ENCODE results near the gene JARID2. TPM values are rescaled to one million over a fixed set of nuclear protein-coding genes. Genes with fewer than 3 reads are reported as not detected.
A peak's percentile ranks its signal among the peaks of the same experiment; 100 is the strongest.

The JARID2 gene
- total RNA-seq, 4 donors from 2014 or later, result 11.6 to 22.5 (median 16.4) TPM

DNA sequence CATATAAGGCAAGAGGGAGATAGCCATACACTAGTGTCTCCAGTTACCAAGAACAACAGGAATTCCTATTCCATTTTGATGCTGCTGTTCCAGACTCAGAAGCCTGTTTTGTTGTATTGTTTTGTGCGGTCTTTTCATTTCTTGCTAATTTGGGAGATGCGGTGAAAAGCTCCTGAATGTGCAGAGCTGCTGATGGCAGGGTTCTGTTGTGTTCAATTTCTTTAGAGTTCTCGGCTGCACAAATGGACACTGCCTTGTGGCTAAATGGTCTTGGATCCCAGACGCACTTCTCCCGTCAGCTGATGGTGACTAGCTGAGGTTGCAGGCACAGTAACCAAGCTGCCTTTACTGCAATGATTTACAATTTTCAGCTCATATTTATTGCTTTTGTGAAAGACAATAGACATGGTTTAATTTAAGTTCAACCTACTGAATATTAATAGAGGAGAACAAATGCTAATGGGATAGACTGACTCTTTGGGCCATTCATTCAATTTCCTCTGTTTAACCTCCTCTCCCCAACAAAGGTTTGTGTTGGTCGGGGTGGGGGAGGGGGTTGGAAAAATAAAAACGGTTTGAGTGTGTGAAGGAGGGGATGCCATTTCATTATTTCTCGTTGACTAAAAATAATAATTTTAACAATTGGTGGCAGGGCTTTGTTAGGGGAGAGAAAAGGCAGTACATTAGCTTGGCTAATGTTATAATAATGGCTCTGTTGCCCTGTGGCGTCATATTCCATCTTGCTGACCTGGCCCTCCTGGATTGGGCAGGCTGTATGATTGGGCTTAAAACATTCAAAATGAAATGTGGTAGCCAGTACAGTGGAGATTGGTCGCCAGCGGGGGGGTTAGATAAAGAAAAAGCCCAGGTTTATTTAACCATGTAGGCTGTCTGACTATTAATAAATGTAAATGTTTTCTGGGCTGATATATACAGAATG, 159.5 kb downstream of the JARID2 start:
- peaks cover 67 to 87% of the 10 kb centered on the region in 2 donors for H3K4me1 ChIP-seq
- ATAC-seq, result no peak
- intact Hi-C loops (cut with DNase I; ENCODE audit: low total_unique reads), result no loop called here

DNA sequence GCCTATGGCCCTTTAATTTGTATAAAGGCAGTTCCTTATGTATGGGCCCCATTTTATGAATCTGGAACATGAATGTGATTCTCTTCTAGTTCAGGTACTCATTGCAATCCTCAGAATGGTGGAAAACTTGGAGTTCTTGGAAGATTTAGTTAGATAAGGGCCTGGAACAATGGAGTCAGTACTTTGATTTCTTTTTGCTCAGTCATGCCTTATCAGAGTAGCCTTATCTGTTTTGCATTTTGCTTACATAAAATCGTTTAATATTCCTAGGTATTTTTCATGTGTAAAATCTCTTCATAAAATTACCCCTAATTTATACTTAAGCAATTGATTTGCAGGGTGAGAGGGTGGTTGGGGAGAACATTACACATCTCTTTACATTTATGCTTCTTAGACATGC, 160.6 kb downstream of the JARID2 start:
- Histone ChIP-seq H3K36me3 (no peaks in the 10 kb centered on the region), H3K4me3 (no peak overlapping the region), H3K27me3 (no peaks in the 10 kb centered on the region), H3K9me3 (no peaks in the 10 kb centered on the region), H3K4me1 (peaks cover 57 to 87% of the 10 kb centered on the region in 2 donors), H3K27ac (no peak overlapping the region)
- TF ChIP-seq, protein P1, sequence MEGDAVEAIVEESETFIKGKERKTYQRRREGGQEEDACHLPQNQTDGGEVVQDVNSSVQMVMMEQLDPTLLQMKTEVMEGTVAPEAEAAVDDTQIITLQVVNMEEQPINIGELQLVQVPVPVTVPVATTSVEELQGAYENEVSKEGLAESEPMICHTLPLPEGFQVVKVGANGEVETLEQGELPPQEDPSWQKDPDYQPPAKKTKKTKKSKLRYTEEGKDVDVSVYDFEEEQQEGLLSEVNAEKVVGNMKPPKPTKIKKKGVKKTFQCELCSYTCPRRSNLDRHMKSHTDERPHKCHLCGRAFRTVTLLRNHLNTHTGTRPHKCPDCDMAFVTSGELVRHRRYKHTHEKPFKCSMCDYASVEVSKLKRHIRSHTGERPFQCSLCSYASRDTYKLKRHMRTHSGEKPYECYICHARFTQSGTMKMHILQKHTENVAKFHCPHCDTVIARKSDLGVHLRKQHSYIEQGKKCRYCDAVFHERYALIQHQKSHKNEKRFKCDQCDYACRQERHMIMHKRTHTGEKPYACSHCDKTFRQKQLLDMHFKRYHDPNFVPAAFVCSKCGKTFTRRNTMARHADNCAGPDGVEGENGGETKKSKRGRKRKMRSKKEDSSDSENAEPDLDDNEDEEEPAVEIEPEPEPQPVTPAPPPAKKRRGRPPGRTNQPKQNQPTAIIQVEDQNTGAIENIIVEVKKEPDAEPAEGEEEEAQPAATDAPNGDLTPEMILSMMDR (IDR thresholded peaks at IDR 0.05 in 4 of 5, conservative IDR thresholded peaks at IDR 0.05 in 1 of 5), result no peak
- TF ChIP-seq POLR2A (IDR thresholded peaks at IDR 0.05), result no peak
- ATAC-seq, result no peak
- in situ Hi-C loops (cut with MboI; ENCODE audit: low sequenced_read_pairs in 4 of 4) (no loop called here), intact Hi-C loops (cut with DNase I; ENCODE audit: low total_unique reads) (no loop called here)
- DNase-seq, result no peak

More for the DNA sequence above, 159.5 kb downstream of the JARID2 start:
- H3K27me3 ChIP-seq, result no peaks in the 10 kb centered on the region
- no peaks in the 10 kb centered on the region for H3K36me3 ChIP-seq
- H3K9me3 ChIP-seq, result no peaks in the 10 kb centered on the region
- H3K4me3 ChIP-seq, result no peak overlapping the region
- in situ Hi-C loops (cut with MboI; ENCODE audit: low sequenced_read_pairs in 4 of 4), result no loop called here
- no peak for TF ChIP-seq POLR2A (IDR thresholded peaks at IDR 0.05)
- TF ChIP-seq, protein P1 (IDR thresholded peaks at IDR 0.05 in 4 of 5, conservative IDR thresholded peaks at IDR 0.05 in 1 of 5), result no peak
- no peak for DNase-seq
- peak overlapping the region in 2 of 4 donors; percentile 13 to 27 for H3K27ac ChIP-seq

DNA sequence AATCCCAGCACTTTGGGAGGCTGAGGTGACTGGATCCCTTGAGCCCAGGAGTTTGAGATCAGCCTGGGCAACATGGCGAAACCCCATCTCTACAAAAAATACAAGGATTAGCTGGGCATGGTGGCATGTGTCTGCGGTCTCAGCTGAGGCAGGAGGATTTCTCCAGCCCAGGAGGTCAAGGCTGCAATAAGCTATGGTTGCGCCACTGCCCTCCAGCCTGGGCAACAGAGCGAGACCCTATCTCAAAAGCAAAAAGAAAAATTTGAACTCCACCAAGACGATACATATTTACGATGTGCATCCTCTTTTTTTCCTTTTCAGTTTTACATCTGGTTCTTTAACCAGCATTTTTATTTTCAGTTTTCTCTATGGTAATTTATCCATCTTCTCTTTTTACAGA, 162.1 kb downstream of the JARID2 start:
- Histone ChIP-seq H3K4me1 (peaks cover 56 to 85% of the 10 kb centered on the region in 2 donors), H3K27ac (no peak overlapping the region), H3K9me3 (no peaks in the 10 kb centered on the region), H3K36me3 (no peaks in the 10 kb centered on the region), H3K4me3 (no peak overlapping the region), H3K27me3 (no peaks in the 10 kb centered on the region)
- no peak for TF ChIP-seq POLR2A (IDR thresholded peaks at IDR 0.05)
- TF ChIP-seq, protein P1 (IDR thresholded peaks at IDR 0.05 in 4 of 5, conservative IDR thresholded peaks at IDR 0.05 in 1 of 5), result no peak
- in situ Hi-C loops (cut with MboI; ENCODE audit: low sequenced_read_pairs in 4 of 4), result no loop called here
- ATAC-seq (no peak), DNase-seq (no peak)
- intact Hi-C loops (cut with DNase I; ENCODE audit: low total_unique reads), result no loop called here

DNA sequence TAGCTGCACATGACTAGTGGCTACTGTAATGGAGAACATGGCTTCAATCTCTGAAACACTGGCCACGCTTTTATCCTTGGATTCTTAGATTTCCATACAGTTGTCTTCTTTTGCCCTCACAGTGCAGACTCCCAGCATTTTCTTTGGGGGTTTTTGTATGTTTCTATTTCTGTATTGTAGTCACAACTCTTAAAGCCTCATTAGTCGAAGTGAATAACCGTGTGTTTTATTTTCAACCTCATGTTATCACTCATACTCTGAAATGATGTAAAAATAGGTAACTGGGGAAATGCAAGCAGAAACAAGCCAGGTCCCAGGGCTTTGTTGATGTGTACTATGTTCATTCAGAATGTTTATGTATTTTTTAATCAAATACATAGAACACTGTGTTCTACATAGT, 162.9 kb downstream of the JARID2 start:
- in situ Hi-C loops (cut with MboI; ENCODE audit: low sequenced_read_pairs in 4 of 4) (no loop called here), intact Hi-C loops (cut with DNase I; ENCODE audit: low total_unique reads) (no loop called here)
- DNase-seq (no peak), ATAC-seq (no peak)
- H3K36me3 ChIP-seq, result no peaks in the 10 kb centered on the region
- H3K27ac ChIP-seq, result no peak overlapping the region
- TF ChIP-seq POLR2A (IDR thresholded peaks at IDR 0.05), result no peak
- TF ChIP-seq, protein P1 (IDR thresholded peaks at IDR 0.05 in 4 of 5, conservative IDR thresholded peaks at IDR 0.05 in 1 of 5), result no peak
- no peaks in the 10 kb centered on the region for H3K9me3 ChIP-seq
- no peak overlapping the region for H3K4me3 ChIP-seq
- peaks cover 56 to 85% of the 10 kb centered on the region in 2 donors for H3K4me1 ChIP-seq
- H3K27me3 ChIP-seq, result no peaks in the 10 kb centered on the region

Measured in gastrocnemius medialis (tissue), 4 donors.